Transverse colon (tissue), 4 donors: ENCODE measurements around the gene CNKSR1. TPM values are rescaled to one million over a fixed set of nuclear protein-coding genes. Genes with fewer than 3 reads are reported as not detected.
A peak's percentile ranks its signal among the peaks of the same experiment; 100 is the strongest.

Source experiments
- DNase-seq: peaks from one replicate; pipeline ENCODE4 v3.0.0-alpha.2; 2019
- H3K27ac ChIP-seq, 4 donors: fragments of 200-600 bp; sonication (generic); 2 replicates each; pipeline ENCODE4 v1.5.1; 2016 to 2018; ENCODE audit warnings: inconsistent platforms in 4 of 4
- H3K27me3 ChIP-seq: fragments of 200-600 bp; sonication (generic); 2 replicates; pipeline ENCODE4 v1.5.1; 2017; ENCODE audit warnings: inconsistent platforms
- H3K36me3 ChIP-seq, 4 donors: fragments of 200-600 bp; sonication (generic); 2 replicates each; pipeline ENCODE4 v1.5.1; 2017 to 2019; ENCODE audit warnings: inconsistent platforms in 4 of 4
- H3K4me1 ChIP-seq, 4 donors: fragments of 200-600 bp; sonication (generic); 2 replicates each; pipeline ENCODE4 v1.5.1; 2017 to 2020; ENCODE audit warnings: inconsistent platforms in 4 of 4
- H3K4me3 ChIP-seq, 4 donors: fragments of 200-600 bp; sonication (generic); 1 replicate in 1 of 4; 2 replicates in 3 of 4; pipeline versions ENCODE4 v1.5.1 to v1.6.1; 2017 to 2019; ENCODE audit warnings: inconsistent platforms in 4 of 4
- H3K9me3 ChIP-seq, 2 donors: fragments of 200-600 bp; sonication (generic); 2 replicates each; pipeline ENCODE4 v1.5.1; 2017 to 2019; ENCODE audit warnings: inconsistent platforms in 2 of 2
- CTCF ChIP-seq, 5 experiments: fragments of 200-600 bp in 3 of 5; fragments of 450-650 bp in 2 of 5; sonication (generic) in 3 of 5; IDR thresholded peaks; 1 replicate in 2 of 5; 2 replicates in 3 of 5; pipeline ENCODE4 v1.5.1; 2016 to 2017; ENCODE audit warnings: antibody characterized with exemption in 5 of 5, inconsistent platforms in 3 of 5, mild to moderate bottlenecking in 2 of 5, moderate library complexity in 1 of 5
- EP300 ChIP-seq: sonication (generic); formaldehyde crosslinking; IDR thresholded peaks from one replicate; pipeline ENCODE4 v1.6.1; 2017; ENCODE audit warnings: antibody characterized with exemption, low read depth
- POLR2A ChIP-seq: fragments of 450-650 bp; IDR thresholded peaks from one replicate; pipeline ENCODE4 v1.6.1; 2016; ENCODE audit warnings: antibody characterized with exemption, mild to moderate bottlenecking, moderate library complexity
- POLR2AphosphoS5 ChIP-seq, 3 donors: sonication (generic); formaldehyde crosslinking; IDR thresholded peaks; one replicate each; pipeline ENCODE4 v1.6.1; 2016; ENCODE audit warnings: antibody characterized with exemption in 3 of 3
- WGBS, 2 donors: methylation state at CpG; one replicate each; pipeline ENCODE4 v1.1.5; 2018; ENCODE audit warnings: low coverage in 1 of 2; 5-methylcytosine and 5-hydroxymethylcytosine counted together
- in situ Hi-C, 4 donors: fragments of 200-750 bp; cut with MboI; loops; one replicate each; pipeline versions ENCODE4 v1.15.0 to v1.15.1; 2017; ENCODE audit warnings: low sequenced_read_pairs in 3 of 4, low pct_ligation_motif_present in 1 of 4, low pct_unique_long_range_greater_than_20kb in 1 of 4
- intact Hi-C: fragments of 100-400 bp; cut with DNase I; formaldehyde crosslinking; loops from one replicate; pipeline ENCODE4 v1.15.1; 2023; ENCODE audit warnings: low total_unique reads
- total RNA-seq, 4 donors: library from RNA; depleted of rRNA; stranded (reverse); fragments of >200 nt; gene quantifications; one replicate each; pipeline ENCODE4 v1.1.0, GENCODE V29; 2016

CNKSR1 gene
- total RNA-seq, 4 donors from 2014 or later, result 53.5 to 187 (median 74.4) TPM

- Histone ChIP-seq H3K4me3 (peak overlapping the region; percentile 59 to 91 (median 62)), H3K27ac (peak overlapping the region; percentile 70 to 87 (median 78)), H3K9me3 (no peaks in the 10 kb centered on the region), H3K4me1 (peaks cover 8 to 19% (median 12%) of the 10 kb centered on the region in 4 donors), H3K27me3 (no peaks in the 10 kb centered on the region), H3K36me3 (no peaks in the 10 kb centered on the region)
- intact Hi-C loops (no loop called here), in situ Hi-C loops (loop anchor here in 2 of 4 donors (25.0 kb wide), 1 partner anchor 133 kb away; the partner anchor contains the start of gene SLC30A2 (in 2 of the 2))
- TF ChIP-seq CTCF (IDR thresholded peaks at IDR 0.05), result no peak
- no peak for DNase-seq
- WGBS, 2 donors, result 64% methylated on average over 9 of the region's 9 CpGs; no CpG with 5 or more reads in 1 of the 2 donors
Measured at GRCh38 chr1:26170472-26170821, 6.8 kb upstream of the CNKSR1 start.

GRCh38 chr1:26171084-26172072 lies 5.9 kb upstream of the CNKSR1 start, which contains the start of gene ZNF593OS:
Gene ZNF593OS (minus strand): TSS chr1:26171832. CDS start chr1:26171661, 171 bp downstream.
- Histone ChIP-seq H3K27me3 (no peaks in the 10 kb centered on the region), H3K27ac (no peak within 1 kb of the TSS), H3K9me3 (no peaks in the 10 kb centered on the region), H3K4me1 (peaks cover 8 to 19% (median 12%) of the 10 kb centered on the region in 4 donors), H3K36me3 (no peaks in the 10 kb centered on the region), H3K4me3 (peak within 1 kb of the TSS in 1 of 4 donors; percentile 59)
- no peak for TF ChIP-seq CTCF (IDR thresholded peaks at IDR 0.05)
- TF ChIP-seq POLR2A, result no peak
- no peak for TF ChIP-seq POLR2AphosphoS5 (IDR thresholded peaks at IDR 0.05)
- TF ChIP-seq EP300, result no peak
- in situ Hi-C loops (loop anchor here in 2 of 4 donors (25.0 kb wide), 1 partner anchor 134 kb away; the partner anchor contains the start of gene SLC30A2 (in 2 of the 2)), intact Hi-C loops (no loop called here)
- no peak for DNase-seq
- 93 to 100% methylated on average over 5 to 34 of the region's 34 CpGs for WGBS, 2 donors

- Histone ChIP-seq H3K27me3 (no peaks in the 10 kb centered on the region), H3K36me3 (no peaks in the 10 kb centered on the region), H3K9me3 (no peaks in the 10 kb centered on the region), H3K4me3 (no peak overlapping the region), H3K27ac (no peak overlapping the region), H3K4me1 (peaks cover 9 to 20% (median 10%) of the 10 kb centered on the region in 4 donors)
- in situ Hi-C loops, result no loop called here
- DNase-seq, result no peak
- 95 to 96% methylated on average over 3 to 8 of the region's 8 CpGs for WGBS, 2 donors
- no peak for TF ChIP-seq EP300
- no peak for TF ChIP-seq CTCF (IDR thresholded peaks at IDR 0.05)
- TF ChIP-seq POLR2AphosphoS5 (IDR thresholded peaks at IDR 0.05), result no peak
- TF ChIP-seq POLR2A, result no peak
- intact Hi-C loops, result no loop called here
Measured at GRCh38 chr1:26175346-26175745, 1.9 kb upstream of the CNKSR1 start.

- in situ Hi-C loops, result no loop called here
Measured at GRCh38 chr1:26180010-26180506, 2.8 kb downstream of the CNKSR1 start.

More at GRCh38 chr1:26180010-26180506, 2.8 kb downstream of the CNKSR1 start:
- H3K27ac ChIP-seq, result no peak overlapping the region
- H3K36me3 ChIP-seq, result peaks cover 0 to 4% (median 0%) of the 10 kb centered on the region in 4 donors
- peaks cover 0 to 12% (median 1%) of the 10 kb centered on the region in 4 donors for H3K4me1 ChIP-seq
- TF ChIP-seq EP300 (no peak), POLR2A (no peak), CTCF (IDR thresholded peaks at IDR 0.05) (no peak), POLR2AphosphoS5 (IDR thresholded peaks at IDR 0.05) (no peak)
- H3K9me3 ChIP-seq, result no peaks in the 10 kb centered on the region
- intact Hi-C loops, result no loop called here
- WGBS, 2 donors, result 72 to 74% methylated on average over 2 to 4 of the region's 4 CpGs
- no peak for DNase-seq
- H3K27me3 ChIP-seq, result no peaks in the 10 kb centered on the region
- no peak overlapping the region for H3K4me3 ChIP-seq
